K562 (cell line): ENCODE data around the gene CNKSR1. TPM values are rescaled to one million over a fixed set of nuclear protein-coding genes. Genes with fewer than 3 reads are reported as not detected.

Source experiments
- ATAC-seq: fragments of 200-7000 bp; cut with Tn5 transposase; 3 replicates; pipeline ENCODE4 v1.9.1; 2020; ENCODE audit warnings: moderate library complexity
- BruUV-seq: library from RNA; stranded (reverse); fragments of 400-500 nt; replicated peaks from 2 replicates; lab custom pipeline; 2021; lab: Mats Ljungman, UMichigan
- CTCF ChIA-PET: fragments of 300-600 bp; formaldehyde crosslinking; extraction: SDS; loops from one replicate; lab custom pipeline; 2021; ENCODE audit warnings: low intra/inter-chr PET ratio; lab: Yijun Ruan, JAX
- POLR2A ChIA-PET: fragments of 300-600, 350-650 bp; sonication (Branson Sonifier 250); formaldehyde crosslinking; extraction: SDS; loops from one replicate; lab custom pipeline; 2021; ENCODE audit warnings: antibody characterized with exemption, inconsistent platforms; lab: Yijun Ruan, JAX
- DNase-seq, 4 experiments: peaks; one replicate each; pipeline versions ENCODE4 v3.0.0 to v3.0.0-alpha.2; 2011 to 2018; ENCODE audit warnings: low spot score in 3 of 4, mixed read lengths in 3 of 4; ENCODE audit errors: extremely low read depth in 1 of 4
- FAIRE-seq: peaks from 2 replicates; lab custom pipeline; 2011; peaks lifted over from hg19 to GRCh38; lab: Jason Lieb, UNC
- H2AFZ ChIP-seq: 2 replicates; pipeline ENCODE4 v1.6.0; 2011; ENCODE audit warnings: low read depth, low read length, control low read depth, inconsistent platforms
- H3K27ac ChIP-seq: fragments of 200-600 bp; 3 replicates; pipeline ENCODE4 v1.8.0; 2011; ENCODE audit warnings: low read depth, mild to moderate bottlenecking, control low read depth, inconsistent platforms, low read length, moderate library complexity, mixed read lengths; ENCODE audit errors: extremely low read depth
- H3K27me3 ChIP-seq, 2 experiments: fragments of 300-600 bp in 1 of 2; 2 replicates in 1 of 2; 3 replicates in 1 of 2; pipeline versions ENCODE4 v1.6.0 to v1.8.0; 2011; ENCODE audit warnings: inconsistent platforms in 2 of 2, low read length in 2 of 2, mild to moderate bottlenecking in 1 of 2, mixed read lengths in 1 of 2, moderate library complexity in 1 of 2; ENCODE audit not compliant: control insufficient read depth in 2 of 2, insufficient read depth in 2 of 2
- H3K36me3 ChIP-seq: fragments of 300-600 bp; 3 replicates; pipeline ENCODE4 v1.8.0; 2011; ENCODE audit warnings: mild to moderate bottlenecking, low read length, inconsistent platforms; ENCODE audit not compliant: control insufficient read depth, insufficient read depth
- H3K4me1 ChIP-seq, 2 experiments: fragments of 200-600 bp in 1 of 2; replicated peaks in 1 of 2; 2 replicates in 1 of 2; 3 replicates in 1 of 2; pipeline versions ENCODE4 v1.5.1 to v1.8.0; 2011; ENCODE audit warnings: inconsistent platforms in 2 of 2, low read length in 2 of 2, mild to moderate bottlenecking in 1 of 2, mixed read lengths in 1 of 2, moderate library complexity in 1 of 2; ENCODE audit not compliant: control insufficient read depth in 2 of 2, insufficient read depth in 2 of 2
- H3K4me2 ChIP-seq: 2 replicates; pipeline ENCODE4 v1.6.1; 2011; ENCODE audit warnings: low read length, control low read depth, inconsistent platforms, mixed read lengths; ENCODE audit not compliant: insufficient read depth
- H3K4me3 ChIP-seq: fragments of 200-600 bp; sonication (generic), shearing (Covaris generic); 2 replicates; pipeline ENCODE4 v1.5.1; 2016; ENCODE audit warnings: control low read depth, inconsistent platforms
- H3K79me2 ChIP-seq: fragments of 200-600 bp; 3 replicates; pipeline ENCODE4 v1.8.0; 2011; ENCODE audit warnings: low read length, inconsistent platforms; ENCODE audit not compliant: control insufficient read depth, insufficient read depth
- H3K9ac ChIP-seq, 2 experiments: 2 replicates each; pipeline versions ENCODE4 v1.6.0 to v1.6.1; 2011; ENCODE audit warnings: low read depth in 2 of 2, low read length in 2 of 2, control low read depth in 1 of 2, inconsistent platforms in 1 of 2, mild to moderate bottlenecking in 1 of 2, mixed read lengths in 1 of 2; ENCODE audit not compliant: insufficient read depth in 1 of 2
- H3K9me1 ChIP-seq: one replicate; pipeline ENCODE4 v1.6.0; 2011; ENCODE audit warnings: inconsistent platforms, mild to moderate bottlenecking, low read length, moderate library complexity; ENCODE audit not compliant: control insufficient read depth, insufficient read depth
- H3K9me3 ChIP-seq: replicated peaks from 2 replicates; pipeline ENCODE4 v1.5.1; 2011; ENCODE audit warnings: low read depth, low read length, inconsistent platforms; ENCODE audit not compliant: control insufficient read depth, insufficient read depth
- H4K20me1 ChIP-seq: replicated peaks from 2 replicates; pipeline ENCODE4 v1.6.1; 2011; ENCODE audit warnings: low read length, inconsistent platforms, mixed read lengths; ENCODE audit not compliant: control insufficient read depth, insufficient read depth
- DLX4 ChIP-seq: fragments of 250-450 bp; sonication (Bioruptor Pico); IDR thresholded peaks from 2 replicates; pipeline ENCODE4 v1.6.1; 2021; ENCODE audit warnings: mild to moderate bottlenecking
- ETV6 ChIP-seq, 3 experiments: fragments of 150-350 bp in 1 of 3; sonication (generic) in 1 of 3; formaldehyde crosslinking in 1 of 3; IDR thresholded peaks; 2 replicates each; pipeline versions ENCODE4 v1.6.1 to v1.8.0; 2014 to 2022; ENCODE audit warnings: borderline replicate concordance in 2 of 3, low read depth in 2 of 3, antibody characterized with exemption in 1 of 3, low read length in 1 of 3, mild to moderate bottlenecking in 1 of 3, missing genetic modification reagents in 1 of 3
- FOXK2 ChIP-seq, 2 experiments: fragments of 450-650 bp; IDR thresholded peaks in 1 of 2; conservative IDR thresholded peaks in 1 of 2; 2 replicates each; pipeline ENCODE4 v1.6.1; 2016; ENCODE audit warnings: low read depth in 2 of 2, mild to moderate bottlenecking in 1 of 2
- HIVEP1 ChIP-seq: fragments of 250-450 bp; sonication (Bioruptor Pico); IDR thresholded peaks from 2 replicates; pipeline ENCODE4 v1.4.0; 2020; ENCODE audit warnings: mild to moderate bottlenecking
- L3MBTL2 ChIP-seq: fragments of 450-650 bp; IDR thresholded peaks from 2 replicates; pipeline ENCODE4 v1.6.1; 2016; ENCODE audit warnings: mild to moderate bottlenecking, moderate library complexity
- MEF2D ChIP-seq: conservative IDR thresholded peaks from 2 replicates; pipeline ENCODE4 v1.6.1; 2016; ENCODE audit warnings: low read depth, missing genetic modification characterization, missing compliant biosample characterization
- MLX ChIP-seq, 2 experiments: fragments of 450-650 bp in 1 of 2; sonication (generic) in 1 of 2; formaldehyde crosslinking; conservative IDR thresholded peaks; 2 replicates each; pipeline versions ENCODE4 v1.4.0 to v1.8.1; 2020 to 2022; ENCODE audit warnings: mild to moderate bottlenecking in 1 of 2, missing genetic modification reagents in 1 of 2
- NR2C1 ChIP-seq, 2 experiments: fragments of 450-650 bp; IDR thresholded peaks; 2 replicates each; pipeline ENCODE4 v1.6.1; 2017; ENCODE audit warnings: mild to moderate bottlenecking in 2 of 2, antibody characterized with exemption in 1 of 2, inconsistent platforms in 1 of 2, missing compliant biosample characterization in 1 of 2, missing genetic modification characterization in 1 of 2
- ZNF324 ChIP-seq: fragments of 250-450 bp; sonication (Bioruptor Pico); IDR thresholded peaks from 2 replicates; pipeline ENCODE4 v1.4.0; 2020; ENCODE audit warnings: mild to moderate bottlenecking
- ZNF766 ChIP-seq: fragments of 200-800 bp; sonication (Bioruptor generic); conservative IDR thresholded peaks from 2 replicates; pipeline ENCODE4 v1.6.1; 2016; ENCODE audit warnings: missing genetic modification characterization, missing compliant biosample characterization
- WGBS: fragments of 100-300 bp; shearing (Covaris generic); methylation state at CpG from one replicate; pipeline ENCODE4 v1.1.6; 2016; ENCODE audit warnings: low coverage, mixed read lengths; ENCODE audit not compliant: insufficient coverage; ENCODE audit errors: missing lambda C conversion rate; 5-methylcytosine and 5-hydroxymethylcytosine counted together
- in situ Hi-C: fragments of 300-500 bp; cut with MboI; formaldehyde crosslinking; loops from 4 replicates; pipeline ENCODE4 v1.15.0; 2018; ENCODE audit warnings: inconsistent platforms, mixed read lengths
- intact Hi-C: fragments of 100-400 bp; cut with micrococcal nuclease; formaldehyde crosslinking; loops from 2 replicates; pipeline ENCODE4 v1.14.2; 2022
- polyA plus RNA-seq, 8 experiments: library from polyadenylated mRNA; depleted of rRNA in 4 of 8; stranded (reverse) in 5 of 8; unstranded in 3 of 8; fragments of >200 nt; fragmentation: Nextera tagmentation in 2 of 8; fragmentation: Illumina TruSeq in 1 of 8; extraction: Ambion mirVana in 2 of 8; extraction: Trizol in 1 of 8; gene quantifications; 2 replicates each; pipeline versions ENCODE4 v1.2.1 to v1.2.3, GENCODE V29; 2011 to 2014; ENCODE audit warnings: inconsistent platforms in 1 of 8, missing spikeins in 1 of 8
- total RNA-seq, 7 experiments: library from RNA; depleted of rRNA in 6 of 7; stranded (reverse); fragments of >200 nt in 6 of 7; fragmentation: Illumina TruSeq in 2 of 7; extraction: Trizol in 2 of 7; gene quantifications; 2 replicates each; pipeline versions ENCODE4 v1.2.1 to v1.2.3, GENCODE V29; 2011 to 2021; ENCODE audit warnings: low replicate concordance in 1 of 7
- TF ChIP-seq, protein P1 (sequence below): fragments of 450-650 bp; IDR thresholded peaks from 2 replicates; pipeline ENCODE4 v1.6.1; 2017; ENCODE audit warnings: antibody characterized with exemption, mild to moderate bottlenecking

The CNKSR1 gene
- total and polyA plus RNA-seq, 9 of the 15 experiments (the other 6 are each of a cell fraction or from before 2014, with no cell fraction given), result 0.03 to 2.8 (median 1.1) TPM

GRCh38 chr1:26130695-26131094, 46.6 kb upstream of the CNKSR1 start:
- H3K79me2 ChIP-seq, result peaks cover 17% of the 10 kb centered on the region
- no TSS peak for BruUV-seq
- peaks cover 33 to 52% of the 10 kb centered on the region in 2 experiments for H3K4me1 ChIP-seq
- DNase-seq, result no peak
- no peak overlapping the region for H3K4me2 ChIP-seq
- TF ChIP-seq, protein P1, sequence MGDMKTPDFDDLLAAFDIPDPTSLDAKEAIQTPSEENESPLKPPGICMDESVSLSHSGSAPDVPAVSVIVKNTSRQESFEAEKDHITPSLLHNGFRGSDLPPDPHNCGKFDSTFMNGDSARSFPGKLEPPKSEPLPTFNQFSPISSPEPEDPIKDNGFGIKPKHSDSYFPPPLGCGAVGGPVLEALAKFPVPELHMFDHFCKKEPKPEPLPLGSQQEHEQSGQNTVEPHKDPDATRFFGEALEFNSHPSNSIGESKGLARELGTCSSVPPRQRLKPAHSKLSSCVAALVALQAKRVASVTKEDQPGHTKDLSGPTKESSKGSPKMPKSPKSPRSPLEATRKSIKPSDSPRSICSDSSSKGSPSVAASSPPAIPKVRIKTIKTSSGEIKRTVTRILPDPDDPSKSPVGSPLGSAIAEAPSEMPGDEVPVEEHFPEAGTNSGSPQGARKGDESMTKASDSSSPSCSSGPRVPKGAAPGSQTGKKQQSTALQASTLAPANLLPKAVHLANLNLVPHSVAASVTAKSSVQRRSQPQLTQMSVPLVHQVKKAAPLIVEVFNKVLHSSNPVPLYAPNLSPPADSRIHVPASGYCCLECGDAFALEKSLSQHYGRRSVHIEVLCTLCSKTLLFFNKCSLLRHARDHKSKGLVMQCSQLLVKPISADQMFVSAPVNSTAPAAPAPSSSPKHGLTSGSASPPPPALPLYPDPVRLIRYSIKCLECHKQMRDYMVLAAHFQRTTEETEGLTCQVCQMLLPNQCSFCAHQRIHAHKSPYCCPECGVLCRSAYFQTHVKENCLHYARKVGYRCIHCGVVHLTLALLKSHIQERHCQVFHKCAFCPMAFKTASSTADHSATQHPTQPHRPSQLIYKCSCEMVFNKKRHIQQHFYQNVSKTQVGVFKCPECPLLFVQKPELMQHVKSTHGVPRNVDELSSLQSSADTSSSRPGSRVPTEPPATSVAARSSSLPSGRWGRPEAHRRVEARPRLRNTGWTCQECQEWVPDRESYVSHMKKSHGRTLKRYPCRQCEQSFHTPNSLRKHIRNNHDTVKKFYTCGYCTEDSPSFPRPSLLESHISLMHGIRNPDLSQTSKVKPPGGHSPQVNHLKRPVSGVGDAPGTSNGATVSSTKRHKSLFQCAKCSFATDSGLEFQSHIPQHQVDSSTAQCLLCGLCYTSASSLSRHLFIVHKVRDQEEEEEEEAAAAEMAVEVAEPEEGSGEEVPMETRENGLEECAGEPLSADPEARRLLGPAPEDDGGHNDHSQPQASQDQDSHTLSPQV, result peak; percentile 67
- TF ChIP-seq L3MBTL2, result 0 out of 2 replicates have a peak, but pooled peaks have one; percentile 15
- TF ChIP-seq DLX4 (CRISPR knock-in tag), result no peak
- TF ChIP-seq ZNF766, result peak; percentile 35; the same call in 1 of the 2 replicates
- no peak for TF ChIP-seq FOXK2 (conservative IDR thresholded peaks at IDR 0.05 in 1 of 2, IDR thresholded peaks at IDR 0.05 in 1 of 2; ENCODE audit: low read depth in 2 of 2)
- no peak for TF ChIP-seq ETV6 (IDR thresholded peaks at IDR 0.05; ENCODE audit: borderline replicate concordance in 1 of 2, low read depth in 2 of 2, low read length in 1 of 2)
- TF ChIP-seq ETV6 (CRISPR knock-in tag; IDR thresholded peaks at IDR 0.05; ENCODE audit: borderline replicate concordance), result no peak
- 0 out of 2 replicates have a peak, but pooled peaks have one; percentile 56 for TF ChIP-seq HIVEP1
- TF ChIP-seq MLX (CRISPR knock-in tag; conservative IDR thresholded peaks at IDR 0.05), result no peak
- 0 out of 2 replicates have a peak, but pooled peaks have one; percentile 26 for TF ChIP-seq MEF2D (tag)
- no peak for TF ChIP-seq ZNF324 (CRISPR knock-in tag)
- no peak for TF ChIP-seq NR2C1 (IDR thresholded peaks at IDR 0.05)
- TF ChIP-seq NR2C1 (tag; IDR thresholded peaks at IDR 0.05), result peak; percentile 14; the same call in 1 of the 2 replicates
- ChIA-PET POLR2A (interaction anchor here (0.6 to 13.3 kb wide), 6 partner anchors 9 to 1136 kb away, joined by 3 to 237 read pairs (median 4); no protein-coding TSS in a partner anchor), CTCF (no interaction called here)
- no peaks in the 10 kb centered on the region for H4K20me1 ChIP-seq
- H3K9ac ChIP-seq, result peak overlapping the region; percentile 23 to 32; a peak in 2 of 4 replicates
- no peaks in the 10 kb centered on the region for H3K36me3 ChIP-seq
- peak overlapping the region; percentile 68 for H2AFZ ChIP-seq
- no peak overlapping the region for H3K4me3 ChIP-seq
- 46% methylated on average over 1 of the region's 1 CpG for WGBS
- intact Hi-C loops (no loop called here), in situ Hi-C loops (no loop called here)
- no peaks in the 10 kb centered on the region for H3K27me3 ChIP-seq
- H3K9me1 ChIP-seq, result no peaks in the 10 kb centered on the region
- FAIRE-seq, result no peak
- H3K27ac ChIP-seq, result peak overlapping the region; percentile 29
- no peaks in the 10 kb centered on the region for H3K9me3 ChIP-seq
- ATAC-seq, result no peak
